A673 (cell line): ENCODE measurements around the gene MPV17.

Source experiments
- CTCF ChIP-seq: fragments of 300-800, 200-600 bp; sonication (generic); conservative IDR thresholded peaks from 2 replicates; pipeline ENCODE4 v1.5.1; 2017; ENCODE audit warnings: low read depth, mild to moderate bottlenecking, antibody characterized with exemption, low read length, moderate library complexity, mixed read lengths
- EZH2 ChIP-seq: fragments of 200-600 bp; sonication (generic); IDR thresholded peaks from 2 replicates; pipeline ENCODE4 v1.6.1; 2017; ENCODE audit warnings: borderline replicate concordance, low read depth, mild to moderate bottlenecking, mixed read lengths, antibody characterized with exemption, low read length; ENCODE audit not compliant: poor library complexity, severe bottlenecking

- TF ChIP-seq CTCF = no peak
- TF ChIP-seq EZH2 = no peak
Observed at GRCh38 chr2:27314709-27315108, 8.2 kb downstream of the MPV17 start.
